GM19468 (cell line): ENCODE measurements around the gene EFCAB8.

Experiments used
- ATAC-seq: cut with Tn5 transposase; IDR thresholded peaks from one replicate; pipeline ENCODE4 v1.9.1; 2021; ENCODE audit warnings: mild to moderate bottlenecking, moderate library complexity, moderate number of reproducible peaks; ENCODE audit not compliant: unreplicated experiment; ENCODE audit errors: extremely low read depth

The EFCAB8 gene

GRCh38 chr20:32858701-32859372, at the start of gene EFCAB8:
Gene EFCAB8, plus strand, starts transcription at chr20:32858923. Its CDS starts 4,870 bp downstream, at chr20:32863793.
- no peak for ATAC-seq

- ATAC-seq = no peak
Observed at GRCh38 chr20:32809907-32810306, 48.8 kb upstream of the EFCAB8 start.

GRCh38 chr20:32810941-32811340, 47.8 kb upstream of the EFCAB8 start:
- ATAC-seq = no peak

- no peak for ATAC-seq
Observed at GRCh38 chr20:32811886-32812285, 46.8 kb upstream of the EFCAB8 start.

- ATAC-seq = peak; percentile 10
Observed at GRCh38 chr20:32819992-32820697, 38.6 kb upstream of the EFCAB8 start.

GRCh38 chr20:32820698-32821377, 37.9 kb upstream of the EFCAB8 start:
- no peak for ATAC-seq

- ATAC-seq = no peak
Observed at GRCh38 chr20:32822225-32822624, 36.5 kb upstream of the EFCAB8 start.

- no peak for ATAC-seq
Observed at GRCh38 chr20:32823078-32823477, 35.6 kb upstream of the EFCAB8 start.

- no peak for ATAC-seq
Observed at GRCh38 chr20:32823737-32824588, 34.8 kb upstream of the EFCAB8 start.

GRCh38 chr20:32828029-32828680, 30.6 kb upstream of the EFCAB8 start:
- no peak for ATAC-seq

GRCh38 chr20:32829311-32830005, 29.3 kb upstream of the EFCAB8 start:
- ATAC-seq = no peak

- no peak for ATAC-seq
Observed at GRCh38 chr20:32830437-32830836, 28.3 kb upstream of the EFCAB8 start.

GRCh38 chr20:32831982-32832381, 26.7 kb upstream of the EFCAB8 start:
- no peak for ATAC-seq

GRCh38 chr20:32832664-32833063, 26.1 kb upstream of the EFCAB8 start:
- no peak for ATAC-seq

- no peak for ATAC-seq
Observed at GRCh38 chr20:32834972-32835371, 23.8 kb upstream of the EFCAB8 start.

GRCh38 chr20:32837157-32837556, 21.6 kb upstream of the EFCAB8 start:
- ATAC-seq = no peak

- no peak for ATAC-seq
Observed at GRCh38 chr20:32839227-32839981, 19.3 kb upstream of the EFCAB8 start.

- no peak for ATAC-seq
Observed at GRCh38 chr20:32839982-32840285, 18.8 kb upstream of the EFCAB8 start.

GRCh38 chr20:32841174-32841573, 17.5 kb upstream of the EFCAB8 start:
- no peak for ATAC-seq
